HG03342 (cell line): Measurements from ENCODE around the gene LRRC4C.

Source experiments
- ATAC-seq: cut with Tn5 transposase; IDR thresholded peaks from one replicate; pipeline ENCODE4 v1.9.1; 2021; ENCODE audit warnings: mild to moderate bottlenecking, moderate library complexity; ENCODE audit not compliant: unreplicated experiment

The LRRC4C gene

GRCh38 chr11:40306938-40307548 lies 1152.4 kb downstream of the LRRC4C start:
- peak; percentile 90 for ATAC-seq

- ATAC-seq, result no peak
Measured at GRCh38 chr11:40302669-40303068, 1156.8 kb downstream of the LRRC4C start.

- no peak for ATAC-seq
Measured at GRCh38 chr11:40295466-40295865, 1164.0 kb downstream of the LRRC4C start.

GRCh38 chr11:40294741-40295140 lies 1164.7 kb downstream of the LRRC4C start:
- ATAC-seq, result no peak

GRCh38 chr11:40294349-40294735 lies 1165.1 kb downstream of the LRRC4C start:
- ATAC-seq, result peak; percentile 20

GRCh38 chr11:40293655-40294348 lies 1165.7 kb downstream of the LRRC4C start:
- peak; percentile 96 for ATAC-seq

- ATAC-seq, result no peak
Measured at GRCh38 chr11:40292721-40293508, 1166.5 kb downstream of the LRRC4C start.

- ATAC-seq, result no peak
Measured at GRCh38 chr11:40291741-40292140, 1167.7 kb downstream of the LRRC4C start.

- no peak for ATAC-seq
Measured at GRCh38 chr11:40291329-40291728, 1168.1 kb downstream of the LRRC4C start.

- no peak for ATAC-seq
Measured at GRCh38 chr11:40290171-40290631, 1169.3 kb downstream of the LRRC4C start.

GRCh38 chr11:40289370-40289769 lies 1170.1 kb downstream of the LRRC4C start:
- ATAC-seq, result no peak

- no peak for ATAC-seq
Measured at GRCh38 chr11:40287916-40288803, 1171.3 kb downstream of the LRRC4C start.

- ATAC-seq, result no peak
Measured at GRCh38 chr11:40286137-40286536, 1173.3 kb downstream of the LRRC4C start.

- no peak for ATAC-seq
Measured at GRCh38 chr11:40285558-40285957, 1173.9 kb downstream of the LRRC4C start.

- peak; percentile 85 for ATAC-seq
Measured at GRCh38 chr11:40281052-40281580, 1178.3 kb downstream of the LRRC4C start.

- peak; percentile 33 for ATAC-seq
Measured at GRCh38 chr11:40280159-40281051, 1179.0 kb downstream of the LRRC4C start.

GRCh38 chr11:40276960-40277359 lies 1182.5 kb downstream of the LRRC4C start:
- no peak for ATAC-seq

GRCh38 chr11:40274017-40274416 lies 1185.4 kb downstream of the LRRC4C start:
- ATAC-seq, result no peak

GRCh38 chr11:40273192-40273732 lies 1186.2 kb downstream of the LRRC4C start:
- ATAC-seq, result no peak
